Mononuclear cell (primary cell): ENCODE data around the gene SHISAL2A. TPM values are rescaled to one million over a fixed set of nuclear protein-coding genes. Genes with fewer than 3 reads are reported as not detected.

Source experiments
- H3K27me3 ChIP-seq: 2 replicates; pipeline ENCODE4 v1.6.0; 2011; ENCODE audit warnings: low read length, control low read depth; ENCODE audit not compliant: insufficient read depth
- H3K4me1 ChIP-seq: 2 replicates; pipeline ENCODE4 v1.5.1; 2011; ENCODE audit warnings: mild to moderate bottlenecking, low read length, control low read depth; ENCODE audit not compliant: insufficient read depth
- H3K4me3 ChIP-seq: 2 replicates; pipeline ENCODE4 v1.5.1; 2011; ENCODE audit warnings: mild to moderate bottlenecking, low read length, moderate library complexity
- H3K9me3 ChIP-seq: 2 replicates; pipeline ENCODE4 v1.5.1; 2011; ENCODE audit warnings: low read depth, mild to moderate bottlenecking, control low read depth, low read length
- total RNA-seq: library from RNA; depleted of rRNA; stranded (reverse); fragments of >200 nt; gene quantifications from one replicate; pipeline ENCODE4 v1.2.3, GENCODE V29; 2012

SHISAL2A gene
- total RNA-seq, 1 donor, result 13.1 TPM

- Histone ChIP-seq H3K27me3 (no peaks in the 10 kb centered on the region), H3K9me3 (no peaks in the 10 kb centered on the region), H3K4me1 (peaks cover 79% of the 10 kb centered on the region), H3K4me3 (peak overlapping the region; percentile 43)
Observed at GRCh38 chr1:52634111-52634510, 1.1 kb downstream of the SHISAL2A start.

DNA sequence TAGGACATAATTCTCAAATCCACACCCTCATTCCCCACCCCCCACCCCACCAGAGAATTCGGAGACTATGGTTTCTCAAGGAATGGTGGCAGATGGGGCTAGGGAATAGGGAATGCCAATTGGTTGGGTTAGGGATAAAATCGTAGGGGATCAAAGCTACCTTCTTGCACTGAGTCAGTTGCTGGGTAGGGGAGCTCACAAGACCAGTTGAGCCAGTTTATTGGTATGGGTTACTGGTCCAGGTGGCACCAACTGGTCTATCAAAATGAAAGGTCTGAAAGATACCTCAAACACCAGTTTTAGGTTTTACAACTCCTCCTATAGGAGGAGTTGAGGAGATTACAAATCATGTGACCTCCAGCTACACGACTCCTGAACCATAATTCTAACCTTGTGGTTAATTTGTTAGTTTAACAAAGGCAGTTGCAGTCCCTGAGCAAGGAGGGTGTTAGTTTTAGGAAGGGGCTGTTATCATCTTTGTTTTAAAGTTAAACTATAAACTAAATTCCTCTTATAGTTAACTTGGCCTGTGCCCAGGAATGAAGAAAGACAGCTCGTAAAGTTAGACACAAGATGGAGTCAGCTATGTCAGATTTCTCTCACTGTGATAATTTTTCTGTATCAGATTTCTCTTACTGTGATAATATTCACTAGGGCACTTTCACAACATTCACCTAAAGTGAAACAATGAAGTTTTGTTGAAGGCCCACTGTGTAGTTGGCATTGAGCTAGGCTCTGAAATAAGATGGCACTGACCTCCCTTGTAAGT lies 2.5 kb downstream of the SHISAL2A start:
- H3K27me3 ChIP-seq, result no peaks in the 10 kb centered on the region
- no peak overlapping the region for H3K4me3 ChIP-seq
- H3K4me1 ChIP-seq, result peaks cover 85% of the 10 kb centered on the region
- H3K9me3 ChIP-seq, result no peaks in the 10 kb centered on the region

- Histone ChIP-seq H3K4me1 (peaks cover 91% of the 10 kb centered on the region), H3K27me3 (no peaks in the 10 kb centered on the region), H3K9me3 (no peaks in the 10 kb centered on the region), H3K4me3 (no peak overlapping the region)
Observed at GRCh38 chr1:52636721-52637695, 4.0 kb downstream of the SHISAL2A start.

DNA sequence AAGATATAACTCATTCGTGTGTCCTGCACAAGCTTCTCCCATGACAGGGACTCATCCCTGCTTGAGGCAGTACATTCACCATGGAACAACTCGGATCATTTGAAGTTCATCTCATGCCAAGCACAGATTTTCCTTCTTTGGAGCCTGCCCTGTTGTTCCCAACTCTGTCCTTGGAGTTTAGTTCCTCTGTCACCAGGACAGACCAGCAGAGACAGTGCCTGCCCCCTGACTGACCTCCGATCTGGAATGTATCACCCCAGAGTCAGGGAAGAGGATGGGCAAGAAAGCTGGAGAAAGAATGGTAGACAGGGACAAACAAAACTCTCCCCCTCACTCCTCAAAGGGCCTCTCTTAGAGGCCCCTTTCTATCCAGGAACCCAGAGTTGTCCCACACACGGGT lies 5.0 kb downstream of the SHISAL2A start:
- Histone ChIP-seq H3K4me1 (peaks cover 83% of the 10 kb centered on the region), H3K4me3 (no peak overlapping the region), H3K9me3 (no peaks in the 10 kb centered on the region), H3K27me3 (no peaks in the 10 kb centered on the region)

DNA sequence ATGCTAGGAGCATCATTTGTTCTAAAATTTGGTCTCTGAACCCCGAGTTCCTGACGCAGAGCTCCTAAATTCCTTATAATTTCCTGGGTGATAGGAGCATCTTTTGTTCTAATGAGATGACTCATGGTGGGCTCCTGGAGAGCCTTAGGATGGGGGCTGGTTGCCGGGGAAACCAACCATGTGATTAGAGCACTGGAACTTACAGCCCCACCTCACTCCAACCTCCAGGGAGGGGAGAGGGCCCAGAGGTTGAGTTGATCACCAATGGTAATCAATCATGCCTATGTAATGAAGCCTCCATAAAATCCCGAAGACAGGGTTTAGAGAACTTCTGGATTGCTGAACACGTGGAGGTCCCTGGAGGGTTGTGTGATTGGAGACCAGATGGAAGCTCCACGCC lies 7.7 kb downstream of the SHISAL2A start:
- Histone ChIP-seq H3K27me3 (no peaks in the 10 kb centered on the region), H3K4me1 (peaks cover 58% of the 10 kb centered on the region), H3K9me3 (no peaks in the 10 kb centered on the region), H3K4me3 (no peak overlapping the region)

DNA sequence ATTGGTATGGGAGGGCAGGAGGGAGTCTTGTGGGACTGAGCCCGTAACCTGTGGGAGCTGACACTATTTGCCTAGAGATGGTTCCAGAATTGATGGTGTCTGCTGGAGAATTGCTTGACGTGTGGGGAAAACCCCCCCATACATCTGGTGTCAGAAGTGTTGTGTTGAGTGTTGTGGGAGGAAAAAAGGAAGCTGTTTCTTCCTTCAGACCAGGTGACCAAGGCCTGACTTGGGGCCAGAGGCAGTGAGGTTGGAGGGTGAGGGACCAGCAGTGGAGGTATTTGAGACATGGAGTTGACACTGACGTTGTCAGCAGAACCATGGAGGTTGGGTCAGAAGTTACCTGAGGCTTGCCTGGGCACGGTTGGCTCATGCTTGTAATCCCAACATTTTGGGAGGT lies 8.3 kb downstream of the SHISAL2A start:
- H3K27me3 ChIP-seq, result no peaks in the 10 kb centered on the region
- H3K9me3 ChIP-seq, result no peaks in the 10 kb centered on the region
- H3K4me1 ChIP-seq, result peaks cover 55% of the 10 kb centered on the region
- no peak overlapping the region for H3K4me3 ChIP-seq

GRCh38 chr1:52645261-52645660 lies 12.3 kb downstream of the SHISAL2A start:
- Histone ChIP-seq H3K4me3 (no peak overlapping the region), H3K9me3 (no peaks in the 10 kb centered on the region), H3K27me3 (no peaks in the 10 kb centered on the region), H3K4me1 (peaks cover 19% of the 10 kb centered on the region)

DNA sequence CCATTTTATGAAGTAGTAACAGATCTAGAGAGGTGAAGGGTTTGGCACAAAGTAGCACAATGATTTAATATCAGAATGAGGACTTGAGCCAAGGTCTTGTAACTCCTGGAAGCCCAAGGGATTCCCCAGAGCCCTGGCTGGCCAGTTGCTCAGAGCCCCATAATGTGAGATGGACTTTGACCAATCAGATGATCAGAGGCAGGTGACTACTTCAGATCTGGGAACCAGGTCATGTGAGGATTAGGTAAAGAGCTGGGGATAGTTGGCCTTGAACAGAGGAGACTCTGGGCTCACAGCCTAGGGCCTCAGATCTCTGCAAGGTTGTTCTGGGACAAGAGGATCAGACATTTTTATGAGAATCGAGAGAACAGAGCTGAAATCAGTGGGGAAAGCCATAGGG lies 18.9 kb downstream of the SHISAL2A start:
- H3K4me1 ChIP-seq, result peaks cover 5% of the 10 kb centered on the region
- no peaks in the 10 kb centered on the region for H3K9me3 ChIP-seq
- no peak overlapping the region for H3K4me3 ChIP-seq
- H3K27me3 ChIP-seq, result no peaks in the 10 kb centered on the region

DNA sequence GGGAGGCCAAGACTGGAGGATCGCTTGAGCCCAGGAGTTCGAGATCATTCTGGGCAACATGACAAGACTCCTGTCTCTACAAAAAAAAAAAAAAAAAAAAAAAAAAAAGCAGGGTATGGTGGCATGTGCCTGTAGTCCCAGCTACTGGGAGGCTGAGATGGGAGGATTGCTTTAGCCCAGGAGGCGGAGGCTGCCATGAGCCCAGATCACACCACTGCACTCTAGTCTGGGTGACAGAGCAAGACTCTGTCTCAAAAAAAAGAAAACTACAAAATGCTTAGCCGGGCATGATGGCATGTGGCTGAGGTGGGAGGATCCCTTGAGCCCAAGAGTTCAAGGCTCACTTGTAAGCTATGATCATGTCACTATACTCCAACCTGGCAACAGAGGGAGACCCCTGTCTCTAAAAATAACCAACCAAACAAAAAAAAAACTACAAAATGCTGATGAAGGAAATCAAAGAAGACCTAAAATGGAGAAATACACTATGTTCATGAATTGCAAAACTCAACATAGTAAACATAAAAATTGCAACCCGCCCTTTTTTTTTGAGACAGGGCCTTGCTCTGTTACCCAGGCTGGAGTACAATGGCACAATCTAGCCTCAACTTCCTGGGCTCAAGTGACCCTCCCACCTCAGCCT lies 20.4 kb downstream of the SHISAL2A start:
- Histone ChIP-seq H3K9me3 (no peaks in the 10 kb centered on the region), H3K27me3 (no peaks in the 10 kb centered on the region), H3K4me3 (no peak overlapping the region), H3K4me1 (peaks cover 5% of the 10 kb centered on the region)

DNA sequence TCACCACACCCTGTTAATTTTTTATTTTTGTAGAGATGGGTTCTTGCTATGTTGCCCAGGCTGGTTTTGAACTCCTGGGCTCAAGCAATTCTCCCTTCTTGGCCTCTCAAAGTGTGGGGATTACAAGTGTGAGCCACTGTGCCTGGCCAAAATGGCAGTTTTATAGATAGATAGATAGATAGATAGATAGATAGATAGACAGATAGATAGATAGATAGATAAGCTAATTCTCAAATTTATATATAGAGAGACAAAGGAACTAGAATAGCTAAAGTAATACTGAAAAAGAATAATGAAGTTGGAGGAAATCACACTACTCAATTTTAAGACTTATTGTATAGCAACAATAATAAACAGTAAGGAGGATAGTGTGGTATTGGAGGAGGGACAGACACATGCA lies 21.1 kb downstream of the SHISAL2A start:
- no peak overlapping the region for H3K4me3 ChIP-seq
- peaks cover 5% of the 10 kb centered on the region for H3K4me1 ChIP-seq
- H3K9me3 ChIP-seq, result no peaks in the 10 kb centered on the region
- H3K27me3 ChIP-seq, result no peaks in the 10 kb centered on the region

- no peaks in the 10 kb centered on the region for H3K27me3 ChIP-seq
- no peaks in the 10 kb centered on the region for H3K9me3 ChIP-seq
- H3K4me3 ChIP-seq, result no peak overlapping the region
- H3K4me1 ChIP-seq, result peaks cover 5% of the 10 kb centered on the region
Observed at GRCh38 chr1:52657702-52658101, 24.7 kb downstream of the SHISAL2A start.

GRCh38 chr1:52658795-52659194 lies 25.8 kb downstream of the SHISAL2A start:
- Histone ChIP-seq H3K4me1 (no peaks in the 10 kb centered on the region), H3K9me3 (no peaks in the 10 kb centered on the region), H3K4me3 (no peak overlapping the region), H3K27me3 (no peaks in the 10 kb centered on the region)

DNA sequence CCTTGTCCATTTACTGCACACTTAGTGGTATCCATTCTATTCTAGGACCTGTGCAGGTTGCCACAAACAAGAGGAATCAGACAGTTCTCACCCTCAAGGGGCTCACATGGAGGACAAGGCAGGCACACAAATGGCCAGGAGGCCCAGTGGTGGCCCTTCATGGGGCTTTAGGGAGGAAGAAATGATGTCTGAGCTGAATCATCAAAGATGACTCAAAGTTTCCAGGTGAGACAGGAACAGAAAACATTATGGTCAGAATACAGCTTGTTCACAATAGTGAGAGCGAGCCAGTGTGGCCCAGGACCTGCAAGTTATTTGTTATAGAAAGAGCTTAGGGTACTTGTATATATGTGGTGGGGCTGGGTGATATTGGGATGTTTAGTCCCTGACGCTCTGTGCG lies 26.4 kb downstream of the SHISAL2A start:
- Histone ChIP-seq H3K4me3 (no peak overlapping the region), H3K4me1 (no peaks in the 10 kb centered on the region), H3K9me3 (no peaks in the 10 kb centered on the region), H3K27me3 (no peaks in the 10 kb centered on the region)

DNA sequence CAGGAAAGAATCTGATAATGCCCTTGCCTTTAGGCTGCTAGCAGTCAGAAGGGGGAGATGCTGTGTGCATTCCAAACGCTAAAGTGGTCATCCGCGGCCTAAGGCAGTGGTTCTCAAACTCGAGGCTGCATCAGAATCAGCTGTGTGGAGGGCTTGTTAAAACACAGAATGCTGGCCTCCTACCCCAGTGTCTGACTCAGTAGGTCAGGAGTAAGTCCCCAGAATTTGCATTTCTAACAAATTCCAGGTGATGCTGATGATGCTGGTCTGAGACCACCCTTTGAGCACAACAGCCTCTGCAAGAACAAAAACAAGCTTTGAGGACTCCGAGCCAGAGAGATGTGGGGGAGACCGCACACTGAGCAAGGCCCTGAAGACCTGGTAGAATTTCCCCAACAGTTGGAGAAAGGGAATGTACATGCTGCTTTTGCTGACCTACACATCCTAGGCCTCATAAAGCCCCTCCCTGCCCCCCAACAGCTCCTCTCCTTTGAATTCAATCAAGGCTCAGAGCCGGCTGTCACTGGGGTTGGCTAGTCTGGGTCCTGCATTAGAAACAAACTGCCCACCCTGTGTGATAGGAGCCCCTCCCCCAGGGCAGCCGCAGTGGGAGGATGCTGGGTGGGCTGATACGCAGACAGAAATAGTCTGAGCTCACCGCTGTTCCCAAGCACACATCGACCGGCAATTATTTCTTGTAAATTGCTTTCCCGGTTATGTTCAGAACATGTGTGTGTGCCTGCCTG lies 27.1 kb downstream of the SHISAL2A start:
- Histone ChIP-seq H3K4me1 (no peaks in the 10 kb centered on the region), H3K9me3 (no peaks in the 10 kb centered on the region), H3K4me3 (no peak overlapping the region), H3K27me3 (no peaks in the 10 kb centered on the region)
